Lower lobe of right lung (tissue), 2 donors: ENCODE data around the gene SARNP. TPM values are rescaled to one million over a fixed set of nuclear protein-coding genes. Genes with fewer than 3 reads are reported as not detected.

Source experiments
- ATAC-seq, 2 donors: fragments of 200-7000 bp; cut with Tn5 transposase; one replicate each; pipeline ENCODE4 v1.9.1; 2020 to 2022; ENCODE audit warnings: mild to moderate bottlenecking in 2 of 2, moderate library complexity in 2 of 2
- DNase-seq: peaks from one replicate; pipeline ENCODE4 v3.0.0-alpha.2; 2020
- H3K27ac ChIP-seq: fragments of 200-600 bp; one replicate; pipeline ENCODE4 v1.8.0; 2022
- H3K27me3 ChIP-seq: fragments of 200-600 bp; one replicate; pipeline ENCODE4 v1.8.0; 2022; ENCODE audit warnings: low read depth
- H3K36me3 ChIP-seq: fragments of 200-600 bp; one replicate; pipeline ENCODE4 v1.8.0; 2022; ENCODE audit warnings: mild to moderate bottlenecking
- H3K4me1 ChIP-seq: fragments of 200-600 bp; one replicate; pipeline ENCODE4 v1.8.0; 2022
- H3K4me3 ChIP-seq: fragments of 200-600 bp; one replicate; pipeline ENCODE4 v1.8.0; 2022; ENCODE audit warnings: mild to moderate bottlenecking
- H3K9me3 ChIP-seq: fragments of 200-600 bp; one replicate; pipeline ENCODE4 v1.8.0; 2022
- intact Hi-C: fragments of 100-400 bp; cut with DNase I; formaldehyde crosslinking; loops from one replicate; pipeline ENCODE4 v1.11.0; 2022
- total RNA-seq: library from RNA; stranded (reverse); fragmentation: NEBNext Ultra II Directional; extraction: Animal tissue kit (Norgen Biotek cat#: 25700); gene quantifications from one replicate; pipeline ENCODE4 v1.2.1, GENCODE V29; 2021
- TF ChIP-seq, protein P1 (sequence below): fragments of 200-600 bp; IDR thresholded peaks from one replicate; pipeline ENCODE4 v1.8.0; 2022; ENCODE audit warnings: antibody characterized with exemption, mild to moderate bottlenecking
- donor health status: DM: no; HTN: yes; CAD: no; lungs with severe emphysema.

The SARNP gene
- total RNA-seq, 1 donor from 2014 or later: 40.1 TPM

DNA sequence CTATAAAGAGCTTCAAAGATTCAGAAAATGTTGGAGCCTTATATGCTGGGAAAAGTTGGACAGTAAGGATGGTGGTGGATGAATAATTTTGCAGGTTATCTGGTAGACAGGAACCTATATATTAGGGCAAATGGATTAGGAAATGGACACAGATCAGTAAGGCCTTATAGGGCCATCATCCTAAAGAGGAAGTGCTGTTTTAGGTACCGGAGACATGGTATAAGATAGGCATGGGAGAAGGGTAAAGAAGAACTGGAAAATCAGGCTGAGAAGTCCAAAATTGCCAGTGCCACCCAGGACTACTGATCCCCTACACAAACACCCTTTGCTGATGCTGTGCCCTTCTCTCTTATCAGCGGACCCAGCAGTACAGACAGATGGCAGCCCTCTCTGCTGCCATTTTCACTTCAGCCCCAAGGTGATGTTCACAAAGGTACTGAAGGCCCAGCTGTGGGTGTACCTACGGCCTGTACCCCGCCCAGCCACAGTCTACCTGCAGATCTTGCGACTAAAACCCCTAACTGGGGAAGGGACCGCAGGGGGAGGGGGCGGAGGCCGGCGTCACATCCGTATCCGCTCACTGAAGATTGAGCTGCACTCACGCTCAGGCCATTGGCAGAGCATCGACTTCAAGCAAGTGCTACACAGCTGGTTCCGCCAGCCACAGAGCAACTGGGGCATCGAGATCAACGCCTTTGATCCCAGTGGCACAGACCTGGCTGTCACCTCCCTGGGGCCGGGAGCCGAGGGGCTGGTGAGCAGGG lies 69.1 kb downstream of the SARNP start:
- Histone ChIP-seq H3K4me3 (no peak overlapping the region), H3K4me1 (peaks cover 10% of the 10 kb centered on the region), H3K27me3 (no peaks in the 10 kb centered on the region), H3K27ac (no peak overlapping the region), H3K9me3 (no peaks in the 10 kb centered on the region), H3K36me3 (peaks cover 27% of the 10 kb centered on the region)
- no peak for ATAC-seq
- TF ChIP-seq, protein P1, sequence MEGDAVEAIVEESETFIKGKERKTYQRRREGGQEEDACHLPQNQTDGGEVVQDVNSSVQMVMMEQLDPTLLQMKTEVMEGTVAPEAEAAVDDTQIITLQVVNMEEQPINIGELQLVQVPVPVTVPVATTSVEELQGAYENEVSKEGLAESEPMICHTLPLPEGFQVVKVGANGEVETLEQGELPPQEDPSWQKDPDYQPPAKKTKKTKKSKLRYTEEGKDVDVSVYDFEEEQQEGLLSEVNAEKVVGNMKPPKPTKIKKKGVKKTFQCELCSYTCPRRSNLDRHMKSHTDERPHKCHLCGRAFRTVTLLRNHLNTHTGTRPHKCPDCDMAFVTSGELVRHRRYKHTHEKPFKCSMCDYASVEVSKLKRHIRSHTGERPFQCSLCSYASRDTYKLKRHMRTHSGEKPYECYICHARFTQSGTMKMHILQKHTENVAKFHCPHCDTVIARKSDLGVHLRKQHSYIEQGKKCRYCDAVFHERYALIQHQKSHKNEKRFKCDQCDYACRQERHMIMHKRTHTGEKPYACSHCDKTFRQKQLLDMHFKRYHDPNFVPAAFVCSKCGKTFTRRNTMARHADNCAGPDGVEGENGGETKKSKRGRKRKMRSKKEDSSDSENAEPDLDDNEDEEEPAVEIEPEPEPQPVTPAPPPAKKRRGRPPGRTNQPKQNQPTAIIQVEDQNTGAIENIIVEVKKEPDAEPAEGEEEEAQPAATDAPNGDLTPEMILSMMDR: no peak
- intact Hi-C loops: loop anchor here (10.0 kb wide), 1 partner anchor 186 kb away; the partner anchor contains the start of gene DGKA
- DNase-seq: no peak

DNA sequence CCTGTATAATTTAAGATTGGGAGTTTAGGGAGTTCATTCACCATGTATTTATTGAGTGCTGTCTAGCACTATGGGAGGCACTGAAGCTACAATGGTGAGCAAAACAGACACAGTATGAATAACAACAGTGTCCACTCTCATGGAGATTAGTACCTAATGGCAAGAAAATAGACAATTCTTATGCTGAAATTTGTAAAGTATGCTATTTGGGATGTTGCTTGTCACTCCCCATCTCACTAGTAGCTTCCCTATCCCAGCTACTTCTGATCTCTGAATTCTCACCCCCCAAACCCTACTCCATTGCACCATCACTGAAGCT lies 70.7 kb downstream of the SARNP start:
- Histone ChIP-seq H3K36me3 (peaks cover 12% of the 10 kb centered on the region), H3K9me3 (no peaks in the 10 kb centered on the region), H3K4me3 (no peak overlapping the region), H3K27ac (no peak overlapping the region), H3K4me1 (peaks cover 14% of the 10 kb centered on the region), H3K27me3 (no peaks in the 10 kb centered on the region)
- intact Hi-C loops: loop anchor here (10.0 kb wide), 1 partner anchor 188 kb away; the partner anchor contains the start of gene DGKA
- DNase-seq (no peak), ATAC-seq (no peak)
- TF ChIP-seq, protein P1: no peak

DNA sequence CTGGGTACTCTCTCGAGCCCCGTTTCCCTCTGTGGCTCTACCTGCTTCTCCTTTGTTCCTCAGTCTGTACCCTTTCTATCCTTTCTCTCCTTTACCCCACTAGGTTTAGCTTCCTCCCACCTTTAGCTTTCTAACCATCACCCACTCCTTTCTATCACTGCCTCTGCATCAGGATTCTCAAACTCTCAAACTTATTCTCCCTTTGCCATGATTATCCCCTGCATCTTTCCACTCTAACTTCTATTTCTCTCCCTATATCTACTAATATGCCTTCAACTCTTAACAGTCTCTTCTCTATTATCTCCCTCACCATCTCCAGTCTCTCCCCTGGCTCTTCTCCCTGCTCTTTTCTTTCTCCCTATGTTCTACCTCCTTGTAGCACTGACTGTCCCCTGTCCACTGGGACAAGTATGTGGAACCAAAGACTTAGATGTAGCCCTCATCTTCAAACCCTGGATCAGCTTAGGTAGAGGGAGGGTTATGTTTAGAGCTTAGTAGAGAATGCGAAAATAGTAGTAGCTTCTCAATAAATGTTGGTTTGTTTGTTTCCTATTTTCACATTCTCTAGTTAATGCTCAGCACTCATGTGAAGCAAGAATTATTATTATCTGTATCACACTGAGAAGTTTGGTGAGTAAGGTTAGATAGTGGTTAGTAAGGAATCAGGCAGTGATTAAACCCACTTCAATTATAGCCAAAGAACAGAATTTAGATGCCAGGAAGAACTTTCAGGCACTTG lies 71.2 kb downstream of the SARNP start:
- Histone ChIP-seq H3K36me3 (peaks cover 7% of the 10 kb centered on the region), H3K27ac (no peak overlapping the region), H3K4me3 (no peak overlapping the region), H3K9me3 (no peaks in the 10 kb centered on the region), H3K27me3 (no peaks in the 10 kb centered on the region), H3K4me1 (peaks cover 14% of the 10 kb centered on the region)
- intact Hi-C loops: loop anchor here (10.0 kb wide), 1 partner anchor 188 kb away; the partner anchor contains the start of gene DGKA
- TF ChIP-seq, protein P1: no peak
- no peak for ATAC-seq
- DNase-seq: no peak

DNA sequence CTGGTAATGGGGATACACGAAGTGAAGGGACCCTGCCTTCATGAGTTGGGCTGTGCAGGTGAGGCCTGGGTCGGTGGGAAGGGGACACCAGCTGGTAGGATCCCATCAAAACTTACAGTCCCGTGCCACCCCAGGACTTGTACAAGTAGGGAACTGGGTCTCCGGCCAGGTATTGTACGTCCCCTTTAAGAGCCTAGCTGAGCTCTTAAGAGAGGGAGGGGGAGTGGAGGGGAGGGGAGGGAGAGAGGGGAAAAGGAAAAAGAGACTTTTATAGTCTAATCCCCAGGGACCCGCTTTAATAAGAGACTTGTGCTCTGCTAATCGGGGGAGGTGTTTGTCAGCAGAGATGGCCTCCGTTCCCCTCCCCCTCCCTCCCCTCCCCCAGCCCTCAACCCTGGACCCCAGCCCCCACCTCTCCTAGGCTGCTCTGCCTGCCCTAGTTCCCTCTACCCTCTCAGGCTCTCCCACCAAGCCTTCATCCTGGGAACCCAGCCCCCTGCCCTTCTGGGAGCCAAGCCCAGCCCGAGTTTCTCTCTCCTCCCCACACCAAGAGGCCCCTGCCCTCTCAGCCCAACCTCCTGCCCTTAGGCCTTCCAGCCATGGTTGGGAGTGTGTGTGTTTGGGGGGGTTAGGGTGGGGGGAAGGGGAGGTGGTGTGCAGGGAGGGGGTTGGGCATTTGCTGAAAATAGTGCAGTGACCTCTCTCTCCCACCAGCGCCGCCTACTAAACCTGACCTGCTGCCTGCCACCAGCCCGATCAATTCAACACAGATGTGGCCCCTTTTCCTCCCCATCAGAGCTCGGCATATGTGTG lies 72.0 kb downstream of the SARNP start:
- intact Hi-C loops: loop anchor here (10.0 kb wide), 1 partner anchor 189 kb away; the partner anchor contains the start of gene DGKA
- H3K9me3 ChIP-seq: no peaks in the 10 kb centered on the region
- DNase-seq (no peak), ATAC-seq (peak in 1 of 2 donors; percentile 7)
- H3K4me3 ChIP-seq: peak overlapping the region; percentile 8
- H3K27ac ChIP-seq: no peak overlapping the region
- H3K27me3 ChIP-seq: no peaks in the 10 kb centered on the region
- no peaks in the 10 kb centered on the region for H3K36me3 ChIP-seq
- TF ChIP-seq, protein P1: no peak
- H3K4me1 ChIP-seq: peaks cover 14% of the 10 kb centered on the region
